Left lobe of liver (tissue), 2 donors: ENCODE measurements around the gene ANK3. TPM values are rescaled to one million over a fixed set of nuclear protein-coding genes. Genes with fewer than 3 reads are reported as not detected.

Experiments used
- ATAC-seq: fragments of 200-7000 bp; cut with Tn5 transposase; one replicate; pipeline ENCODE4 v1.9.1; 2020; ENCODE audit warnings: mild to moderate bottlenecking, moderate library complexity
- DNase-seq: peaks from one replicate; pipeline ENCODE4 v3.0.0-alpha.2; 2020; ENCODE audit warnings: low spot score
- total RNA-seq: library from RNA; stranded (reverse); gene quantifications from one replicate; pipeline ENCODE4 v1.2.1, GENCODE V29; 2021
- donor health status: DM: no; HTN: no; CAD: no; lungs with moderate emphysema.
- donor health status: DM: no; HTN: yes; CAD: no.

Gene ANK3
- total RNA-seq, 1 donor from 2014 or later, result 13.4 TPM

DNA sequence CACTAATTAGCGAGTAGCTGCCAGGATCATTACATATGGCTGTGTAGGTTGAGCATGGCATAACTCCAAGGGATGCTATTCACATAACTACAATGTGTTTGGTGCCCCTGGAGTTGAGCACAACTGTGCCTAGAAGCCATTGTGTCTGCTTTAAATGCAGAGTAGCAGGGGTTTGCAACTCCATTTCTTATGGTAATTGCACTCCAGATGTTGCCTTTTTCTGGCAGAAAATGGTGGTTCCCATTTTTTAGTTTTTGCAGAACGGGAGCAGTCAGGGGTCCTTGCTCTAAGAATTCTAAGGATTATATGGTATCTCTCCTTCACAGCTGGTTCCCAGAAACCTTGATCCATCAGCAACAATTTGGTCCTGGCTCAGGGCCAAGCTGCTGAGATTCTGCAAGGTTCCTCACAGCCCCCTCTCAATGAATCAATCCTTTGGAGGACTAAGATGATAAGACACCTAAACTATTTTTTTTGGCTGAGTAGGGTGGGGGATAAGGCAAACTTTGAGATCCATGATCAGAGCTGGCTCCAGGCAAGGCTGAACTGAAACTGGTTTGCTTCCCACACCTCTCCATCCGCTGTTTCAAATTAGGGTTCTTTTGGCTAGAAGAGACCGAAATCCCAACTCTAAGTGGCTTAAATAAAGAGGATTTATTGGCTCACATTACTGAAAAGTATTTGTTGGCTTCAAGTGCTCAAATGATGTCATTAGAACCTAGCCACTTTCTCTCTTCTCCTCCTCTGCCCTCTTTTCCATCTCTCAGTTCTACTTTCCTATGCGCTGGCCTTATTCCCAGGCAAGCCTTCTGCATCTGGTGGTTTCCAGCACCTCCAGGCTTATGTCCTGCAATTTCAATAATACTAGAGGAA is 385.8 kb downstream of the ANK3 start:
- DNase-seq (no peak), ATAC-seq (no peak)

DNA sequence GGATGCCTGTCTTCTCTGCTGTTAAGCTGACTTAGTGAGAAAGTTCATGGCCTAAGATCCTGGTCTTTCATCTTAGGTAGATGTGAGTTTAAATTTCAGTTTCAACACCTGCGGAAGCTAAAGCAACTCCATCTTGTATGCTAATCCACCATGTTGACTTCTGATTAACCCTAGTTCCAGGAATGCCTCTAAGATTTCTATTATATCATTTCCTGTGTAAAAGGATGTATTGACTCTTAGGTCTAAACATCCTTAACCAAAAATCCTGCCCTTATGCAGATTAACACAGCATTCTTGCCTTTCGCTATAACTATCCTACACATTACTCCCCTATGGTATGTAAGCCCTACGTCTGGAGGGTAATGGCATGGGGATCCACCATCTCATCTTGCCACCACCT is 388.9 kb downstream of the ANK3 start:
- no peak for ATAC-seq
- DNase-seq, result no peak

DNA sequence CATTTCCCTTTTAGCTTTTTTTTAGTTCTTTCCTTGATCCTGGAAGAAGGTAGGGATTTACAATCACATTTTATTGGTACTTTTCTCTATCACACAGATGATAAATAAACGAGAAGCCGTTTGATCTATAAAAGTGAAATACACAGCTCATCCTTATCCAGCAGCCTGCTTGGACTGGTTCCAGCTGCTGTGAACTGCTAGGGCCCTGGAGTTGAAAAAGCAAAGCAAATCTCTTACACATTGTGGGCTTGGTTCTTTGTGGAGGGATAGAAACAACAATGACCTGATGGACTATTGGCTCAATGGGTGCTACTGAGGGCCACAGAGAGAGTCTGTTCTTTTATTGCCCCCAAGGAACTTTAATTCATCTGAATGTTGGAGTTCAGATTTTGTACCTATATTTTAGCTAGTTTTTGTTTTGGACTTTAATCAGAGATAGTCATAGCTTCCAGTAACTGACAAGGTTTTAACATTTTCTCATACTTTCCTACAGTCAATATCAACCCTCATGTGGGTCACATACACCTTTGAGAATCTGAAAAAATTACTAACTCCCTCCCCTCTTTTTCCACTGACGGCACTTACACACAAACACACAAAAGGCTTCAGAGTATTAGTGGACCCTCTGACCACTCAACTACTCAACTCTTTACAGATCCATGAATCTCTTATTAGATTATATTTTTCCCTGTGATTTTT is 391.7 kb downstream of the ANK3 start:
- DNase-seq, result no peak

GRCh38 chr10:59995862-59996261 is 393.8 kb downstream of the ANK3 start:
- ATAC-seq, result no peak
- no peak for DNase-seq

More for the DNA sequence above, 391.7 kb downstream of the ANK3 start:
- no peak for ATAC-seq

DNA sequence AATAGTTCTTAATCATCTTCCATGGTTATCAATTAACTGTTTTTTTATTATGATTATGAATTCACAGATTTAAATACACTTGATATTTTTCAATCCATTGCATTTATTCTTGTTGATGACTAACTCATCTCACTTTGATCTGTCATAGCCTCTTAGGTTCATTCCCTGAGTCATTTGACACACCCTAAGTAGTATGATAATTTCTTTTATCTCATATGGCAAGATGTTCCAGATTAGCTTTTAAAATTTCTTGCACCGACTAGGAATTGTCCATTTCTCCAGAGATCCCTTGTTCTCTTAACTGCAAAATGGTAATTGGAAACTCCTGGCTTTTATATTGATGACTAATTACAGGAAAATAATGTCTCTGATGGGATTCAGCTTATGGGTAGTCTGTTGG is 395.7 kb downstream of the ANK3 start:
- ATAC-seq (no peak), DNase-seq (no peak)

DNA sequence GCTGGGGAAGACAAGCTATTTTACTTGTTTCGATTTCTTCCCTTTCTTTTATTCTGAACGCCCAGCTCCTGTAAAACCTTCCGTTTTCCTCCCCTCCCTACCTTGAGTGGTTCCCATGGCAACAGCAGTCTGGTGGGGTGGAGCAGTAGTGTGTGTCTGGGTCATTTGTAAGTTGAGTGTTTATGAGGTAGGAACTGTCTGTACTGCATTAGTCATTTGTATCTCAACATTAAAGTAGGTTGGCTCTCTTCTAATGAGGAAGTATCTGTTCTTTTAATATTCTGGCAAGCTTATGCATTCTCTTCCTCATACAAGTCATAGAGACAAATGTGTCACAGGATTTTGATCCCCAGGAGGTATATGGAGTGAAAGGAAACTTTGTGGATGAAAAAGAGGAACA is 398.0 kb downstream of the ANK3 start:
- DNase-seq (no peak), ATAC-seq (no peak)

- DNase-seq, result no peak
- no peak for ATAC-seq
These were observed 398.6 kb downstream of the ANK3 start for GRCh38 chr10:59991117-59991516.

GRCh38 chr10:59985639-59986038 is 404.0 kb downstream of the ANK3 start:
- DNase-seq (no peak), ATAC-seq (no peak)

GRCh38 chr10:59984415-59984814 is 405.3 kb downstream of the ANK3 start:
- no peak for ATAC-seq
- DNase-seq, result no peak

DNA sequence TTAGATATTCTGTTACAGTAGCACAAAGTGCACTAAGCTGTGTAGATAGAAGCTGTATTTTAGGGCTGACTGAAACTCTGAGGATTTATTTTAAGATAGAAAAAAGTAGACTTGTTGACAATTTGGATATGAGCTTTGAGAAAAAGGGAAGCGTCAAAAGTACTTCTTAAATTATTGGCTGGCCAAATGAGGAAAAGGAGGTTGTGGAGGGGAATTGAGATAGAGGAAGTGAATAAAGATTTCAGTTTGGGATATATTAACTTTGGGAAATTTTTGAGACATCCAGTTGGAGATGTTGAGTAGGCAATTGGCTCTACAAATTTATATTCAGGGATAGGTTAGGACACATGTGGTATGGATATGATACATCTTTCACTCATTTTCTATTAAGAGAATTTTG is 409.3 kb downstream of the ANK3 start:
- DNase-seq (no peak), ATAC-seq (no peak)

DNA sequence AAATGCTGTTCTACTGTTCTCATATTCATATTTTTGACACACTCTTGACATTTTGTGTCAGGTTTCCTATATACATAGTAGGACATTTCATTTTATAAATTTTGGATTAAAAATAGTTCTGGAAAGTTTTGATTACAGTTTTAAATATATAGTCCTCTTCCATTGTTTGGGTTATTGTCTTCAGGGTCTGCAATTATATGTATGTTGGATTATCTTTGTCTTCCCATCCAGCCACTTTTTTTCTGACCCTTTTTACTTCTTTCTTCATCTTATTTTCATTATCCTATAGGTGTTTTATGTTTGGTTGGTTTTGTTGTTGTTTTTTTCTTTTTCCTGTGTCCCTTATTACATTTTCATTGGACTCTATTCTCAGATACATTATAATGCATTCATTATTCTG is 412.2 kb downstream of the ANK3 start:
- ATAC-seq (no peak), DNase-seq (no peak)

DNA sequence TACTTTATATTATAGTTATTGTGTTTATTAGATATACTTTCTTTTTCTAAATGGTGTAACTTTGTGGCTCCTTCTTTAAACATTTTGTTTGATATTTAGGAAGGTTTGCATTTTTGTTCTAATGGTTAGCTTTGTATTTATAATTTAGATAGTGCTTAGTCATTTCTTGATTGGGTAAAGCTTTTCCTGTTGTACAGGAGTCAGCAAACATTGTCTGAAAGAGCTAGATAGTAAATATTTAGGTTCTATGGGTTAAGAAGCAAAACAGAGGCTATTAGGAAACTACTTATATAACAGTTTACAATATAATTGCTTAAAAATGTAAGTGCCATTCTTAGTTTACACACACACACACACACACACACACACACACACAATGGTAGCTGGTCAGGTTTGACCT is 412.8 kb downstream of the ANK3 start:
- DNase-seq (no peak), ATAC-seq (no peak)
